ENCODE data around the gene C9orf85.
"Not testable (repeated sequence)": the region's sequence is repeated elsewhere in the genome, so short reads cannot be mapped to it uniquely, and the experiment has no call there.

C9orf85 gene

DNA sequence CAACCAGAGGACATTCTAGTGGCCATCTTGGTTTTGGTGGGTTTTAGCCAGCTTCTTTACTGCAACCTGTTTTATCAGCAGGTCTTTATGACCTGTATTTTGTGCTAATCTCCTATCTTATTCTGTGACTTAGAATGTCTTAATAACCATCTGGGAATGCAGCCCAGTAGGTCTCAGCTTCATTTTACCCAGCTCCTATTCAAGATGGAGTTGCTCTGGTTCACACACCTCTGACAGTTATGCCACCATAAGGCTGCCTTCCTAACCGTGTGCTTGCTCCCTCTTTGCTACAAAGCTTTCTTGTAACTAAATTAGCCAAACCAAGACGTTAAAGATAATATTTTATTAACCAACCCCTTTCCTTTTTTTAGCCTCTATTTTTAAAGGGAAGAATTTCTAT is 43.2 kb downstream of the C9orf85 start:
- not testable (repeated sequence) for DNase-seq

DNA sequence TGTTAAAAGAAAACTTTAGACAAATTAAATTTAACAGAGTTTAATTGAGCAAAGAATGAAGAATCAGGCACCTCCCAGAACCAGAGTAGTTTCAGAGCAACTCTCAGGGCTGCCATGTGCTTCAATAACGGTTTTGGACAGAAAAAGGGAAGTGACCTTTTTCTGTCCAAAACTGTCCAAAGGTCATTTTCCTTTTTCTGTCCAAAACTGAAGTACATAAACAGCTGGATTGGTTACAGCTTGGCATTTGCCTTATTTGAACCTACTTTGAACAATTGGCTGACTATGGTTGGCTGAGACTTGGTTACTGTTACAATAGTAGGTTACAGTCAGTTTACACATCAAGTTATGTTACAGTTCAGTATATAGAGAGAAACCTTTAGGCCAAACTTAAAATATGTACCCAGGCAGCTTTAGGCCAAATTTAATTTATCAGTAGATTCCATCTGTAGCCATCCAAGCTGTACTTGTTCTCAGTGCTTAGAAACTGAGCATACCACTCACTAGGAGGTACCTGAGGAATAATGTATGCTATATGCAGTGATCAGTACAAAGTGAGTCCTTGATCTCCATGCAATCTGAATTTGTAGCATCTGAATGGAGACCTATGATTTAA is 44.0 kb downstream of the C9orf85 start:
- no peak for DNase-seq

DNA sequence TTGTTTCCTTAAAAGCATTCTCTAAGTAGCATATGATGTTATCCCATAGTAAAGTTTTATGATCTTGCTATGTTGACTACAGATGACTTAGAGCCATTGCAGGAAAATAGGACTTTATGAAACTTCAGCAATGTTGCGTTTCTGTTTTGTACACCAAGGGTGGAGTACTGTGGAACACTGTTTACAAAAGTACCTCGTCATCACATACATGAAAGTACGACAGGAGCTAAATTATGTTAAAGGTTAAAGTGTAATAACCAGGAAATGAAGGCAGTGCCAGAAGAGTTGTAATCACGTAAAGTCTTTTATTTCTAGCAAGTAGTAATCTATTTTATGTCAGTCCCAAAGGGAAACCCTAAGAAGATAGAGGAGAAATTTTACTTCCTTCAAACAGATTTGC is 50.9 kb downstream of the C9orf85 start:
- DNase-seq, result no peak

DNA sequence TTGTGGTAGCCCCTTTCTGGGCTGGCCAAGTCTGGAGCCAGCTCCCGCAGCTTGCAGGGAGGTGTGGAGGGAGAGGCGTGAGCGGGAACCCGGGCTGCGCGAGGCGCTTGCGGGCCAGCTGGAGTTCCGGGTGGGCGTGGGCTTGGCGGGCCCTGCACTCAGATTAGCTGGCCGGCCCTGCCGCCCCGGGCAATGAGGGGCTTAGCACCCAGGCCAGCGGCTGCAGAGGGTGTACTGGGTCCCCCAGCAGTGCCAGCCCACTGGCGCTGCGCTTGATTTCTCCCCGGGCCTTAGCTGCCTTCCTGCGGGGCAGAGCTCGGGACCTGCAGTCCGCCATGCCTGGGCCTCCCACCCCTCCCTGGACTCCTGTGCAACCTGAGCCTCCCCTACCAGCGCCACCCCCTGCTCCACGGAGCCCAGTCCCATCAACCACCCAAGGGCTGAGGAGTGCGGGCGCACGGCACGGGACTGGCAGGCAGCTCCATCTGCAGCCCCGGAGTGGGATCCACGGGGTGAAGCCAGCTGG is 52.1 kb downstream of the C9orf85 start:
- not testable (repeated sequence) for DNase-seq

DNA sequence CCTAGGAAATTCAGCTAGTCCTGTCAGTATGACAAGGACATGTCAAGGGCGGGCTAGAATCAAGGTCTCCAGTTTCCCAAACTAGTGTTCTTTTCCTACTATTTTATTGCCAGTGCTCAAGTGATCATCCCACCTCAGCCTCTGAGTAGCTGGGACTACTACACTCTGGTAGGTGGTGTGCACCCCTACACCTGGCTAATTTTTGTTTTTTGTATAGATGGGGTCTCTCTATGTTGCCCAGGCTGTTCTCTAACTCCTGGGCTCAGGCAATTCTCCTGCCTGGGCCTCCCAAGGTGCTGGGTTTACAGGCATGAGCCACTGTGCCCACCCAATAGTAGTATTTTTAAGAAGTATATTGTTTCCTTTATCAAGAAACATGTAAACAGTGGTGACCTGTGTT is 54.0 kb downstream of the C9orf85 start:
- no peak for DNase-seq

DNA sequence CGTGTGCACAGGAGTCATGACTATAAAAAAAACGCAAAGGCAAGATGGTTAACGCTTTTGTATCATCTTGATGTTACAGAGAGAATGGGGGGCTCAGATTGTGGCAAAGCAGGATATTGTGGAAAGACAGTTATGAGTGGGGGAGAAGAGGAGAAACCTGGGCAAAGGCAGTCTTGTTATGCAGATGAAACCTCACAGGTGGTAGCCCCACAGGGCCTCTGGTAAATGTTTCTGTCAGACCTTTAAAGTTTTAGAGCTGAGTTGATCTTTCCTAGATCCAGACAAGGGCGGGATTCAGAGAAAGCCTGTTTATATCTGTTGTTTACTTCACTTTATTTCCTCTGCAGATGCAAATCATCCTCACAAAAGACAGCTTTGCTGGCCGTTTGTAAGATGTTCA is 55.2 kb downstream of the C9orf85 start:
- DNase-seq, result no peak

DNA sequence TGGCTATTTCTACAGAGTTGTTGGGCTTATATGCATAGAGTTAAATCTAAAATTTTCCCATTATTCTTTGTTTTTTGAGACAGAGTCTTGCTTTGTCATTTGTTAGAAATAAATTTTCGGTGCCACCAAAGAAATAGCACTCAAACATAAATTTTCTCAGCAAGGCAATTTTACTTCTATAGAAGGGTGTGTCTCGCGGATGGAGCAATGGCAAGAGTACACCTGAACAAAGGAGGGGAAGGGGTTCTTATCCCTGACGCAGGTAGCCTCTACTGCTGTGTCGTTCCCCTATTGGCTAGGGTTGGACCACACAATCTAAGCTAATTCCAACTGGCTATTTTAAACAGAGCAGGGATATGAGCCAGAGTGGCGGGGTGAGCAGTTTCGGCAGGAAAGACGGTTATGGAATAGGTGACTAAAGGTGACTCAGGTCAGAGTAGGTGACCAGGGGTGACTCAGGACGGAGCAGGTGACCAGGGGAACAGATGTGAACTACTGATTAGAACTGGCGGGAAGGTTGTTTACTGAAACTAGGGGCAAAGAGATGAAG is 57.2 kb downstream of the C9orf85 start:
- DNase-seq, result no peak

DNA sequence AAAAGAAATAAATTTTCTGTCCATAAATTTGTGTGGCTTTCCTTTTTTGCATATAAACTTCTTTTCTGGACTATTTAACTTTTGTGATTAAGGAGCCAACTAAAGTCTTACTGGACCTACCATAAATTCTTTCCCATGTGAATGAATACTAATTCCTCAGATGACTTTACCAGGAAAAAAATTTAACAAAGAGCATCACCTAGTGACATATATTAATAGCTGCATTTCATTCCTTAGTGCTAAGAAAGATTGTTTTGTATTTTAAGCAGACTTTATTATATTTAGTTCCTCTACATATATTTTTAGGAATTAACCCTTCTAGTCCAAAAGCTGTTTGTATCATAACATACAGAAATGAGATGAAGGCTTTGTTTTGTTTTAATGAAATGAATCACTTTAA is 64.4 kb downstream of the C9orf85 start:
- peak; percentile 3 for DNase-seq

DNA sequence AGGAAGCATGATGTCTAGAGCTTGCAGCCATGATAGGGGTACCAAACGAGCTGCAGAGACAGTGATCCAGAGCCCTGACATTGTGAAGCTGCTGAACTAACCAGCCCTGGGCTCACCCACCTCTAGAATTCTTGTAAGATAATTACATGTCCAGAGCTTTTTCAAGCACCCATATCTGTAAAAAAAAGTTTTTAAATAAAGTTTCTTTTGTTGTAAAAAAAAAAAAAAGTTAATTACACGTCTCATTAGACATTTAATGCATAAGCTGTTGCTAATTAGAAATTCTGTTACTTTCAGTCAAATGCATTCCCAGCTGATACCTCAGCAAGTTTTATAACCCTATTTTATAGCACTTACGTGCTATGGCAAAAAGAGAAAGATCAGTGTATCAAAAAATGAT is 65.6 kb downstream of the C9orf85 start:
- no peak for DNase-seq

DNA sequence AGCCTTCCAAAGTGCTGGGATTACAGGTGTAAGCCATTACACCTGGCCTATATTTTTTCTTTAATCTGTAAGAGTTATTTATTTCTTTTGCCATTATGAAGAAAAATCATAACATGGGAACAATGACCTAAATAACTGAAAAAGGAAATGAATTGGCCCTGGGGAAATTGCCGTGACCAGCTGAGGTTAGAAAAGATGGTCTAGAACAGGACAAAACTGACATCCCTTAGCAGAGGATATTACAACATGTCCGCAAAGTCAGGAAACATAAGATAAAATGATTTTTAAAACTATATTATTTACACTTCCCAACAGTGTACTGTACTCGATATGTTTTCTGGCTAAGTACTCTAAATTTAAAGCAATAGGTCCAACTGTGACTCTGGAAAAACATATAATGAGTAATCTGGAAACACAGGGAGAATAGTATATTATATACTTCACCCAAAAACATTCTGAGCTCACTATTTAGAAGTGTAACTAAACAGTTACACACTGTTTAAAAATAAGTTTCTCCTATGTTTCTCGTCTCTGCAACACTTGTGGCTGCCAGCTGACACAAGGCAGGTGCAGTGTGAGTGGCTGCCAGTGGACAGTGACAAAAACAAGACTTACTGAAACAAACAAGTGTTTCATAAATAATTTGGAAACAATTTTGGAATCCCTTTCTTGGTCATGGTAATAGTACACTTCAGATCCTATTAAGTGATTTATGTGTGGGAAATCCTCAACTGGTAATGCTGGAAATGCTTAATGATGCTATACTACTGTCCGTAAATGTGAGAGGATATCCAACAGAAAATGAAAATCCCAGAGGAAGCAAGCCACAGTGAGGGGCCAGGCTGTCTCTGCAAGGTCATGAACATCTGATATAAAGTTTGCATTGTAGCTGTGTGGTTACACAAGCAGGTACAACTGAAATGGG is 69.1 kb downstream of the C9orf85 start:
- no peak for DNase-seq

DNA sequence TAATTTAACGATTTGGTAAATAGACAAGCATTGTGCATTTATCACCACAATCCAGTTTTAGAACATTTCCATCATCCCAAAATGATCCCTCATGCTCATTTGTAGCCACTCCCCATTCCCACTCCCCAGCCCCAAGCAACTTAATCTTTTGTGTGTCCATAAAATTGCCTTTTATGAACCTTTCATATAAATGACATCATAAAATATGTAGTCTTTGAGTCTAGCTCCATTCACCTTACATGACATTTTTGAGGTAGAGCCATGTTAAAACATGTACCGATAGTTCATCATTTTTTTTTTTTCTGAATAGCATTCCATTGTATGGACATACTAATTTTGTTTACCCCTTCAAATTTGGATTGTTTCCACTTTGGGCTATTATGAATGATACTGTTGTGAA is 70.5 kb downstream of the C9orf85 start:
- DNase-seq, result no peak

DNA sequence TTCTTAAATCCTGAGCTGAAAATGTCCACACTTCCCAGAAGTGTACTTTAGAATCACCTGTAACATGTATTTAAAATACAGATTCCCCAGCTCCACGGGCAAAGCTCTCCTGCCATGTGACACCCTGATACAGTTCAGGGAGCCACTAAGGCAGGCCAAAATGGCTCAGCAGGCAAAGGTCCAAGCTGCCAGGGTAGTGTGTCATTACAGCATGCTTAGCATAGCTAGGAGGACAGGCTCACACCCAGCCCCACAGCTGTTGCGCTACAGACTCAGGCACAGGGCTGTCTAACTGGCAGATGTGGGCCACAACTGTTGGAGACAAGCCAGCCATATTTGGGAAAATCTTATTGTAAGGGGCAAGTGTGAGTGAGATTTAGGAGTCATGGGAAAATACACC is 73.0 kb downstream of the C9orf85 start:
- peak; percentile 7 for DNase-seq

DNA sequence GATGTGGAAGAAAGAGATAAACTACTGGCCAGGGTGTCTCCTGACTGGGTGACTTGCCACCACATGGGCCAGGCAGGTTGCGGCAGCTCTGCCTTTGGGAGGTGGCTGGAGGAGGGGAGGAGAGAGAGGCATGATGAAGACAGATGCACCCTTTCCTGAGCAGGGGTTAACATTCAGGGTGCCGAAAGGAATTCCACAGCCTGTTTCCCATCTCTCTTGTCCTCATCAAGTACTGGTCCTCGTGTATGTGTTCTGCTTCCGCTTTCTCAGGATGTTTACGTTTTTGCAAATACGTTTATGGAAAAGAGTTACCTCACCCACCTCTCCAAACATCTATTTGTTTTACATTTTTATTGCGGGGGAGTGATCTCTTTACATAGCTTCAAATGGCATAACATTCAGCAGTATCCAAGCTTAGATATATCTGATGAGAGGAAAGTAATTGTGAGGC is 73.4 kb downstream of the C9orf85 start:
- no peak for DNase-seq

DNA sequence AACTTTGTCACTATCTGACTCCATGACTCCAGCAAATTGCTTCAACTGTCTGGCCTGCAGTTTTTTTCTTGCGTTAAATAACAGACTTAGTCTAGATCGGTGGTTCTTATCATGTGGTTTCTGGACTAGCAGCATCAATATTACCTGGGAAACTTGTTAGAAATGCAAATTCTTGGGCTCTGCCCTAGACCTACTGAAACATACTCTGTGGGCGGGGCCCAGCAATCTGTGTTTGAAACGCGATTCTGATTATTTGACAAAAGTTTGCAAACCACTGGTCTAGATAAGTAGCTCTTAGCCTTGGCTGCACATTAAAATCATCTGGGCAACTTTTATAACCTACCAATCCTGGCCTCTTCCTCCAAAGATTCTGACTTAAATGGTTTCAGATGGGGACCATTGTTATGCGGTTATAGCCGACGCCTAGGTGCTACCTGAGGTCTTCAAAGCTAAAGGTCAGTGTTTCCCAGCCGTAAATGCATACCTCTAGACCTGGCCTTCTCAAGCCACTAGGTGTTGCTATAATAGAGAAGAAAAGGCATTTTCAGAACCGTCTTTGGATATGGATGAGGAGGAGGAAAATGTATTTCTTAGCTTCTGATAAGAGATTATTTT is 74.0 kb downstream of the C9orf85 start:
- DNase-seq, result no peak

DNA sequence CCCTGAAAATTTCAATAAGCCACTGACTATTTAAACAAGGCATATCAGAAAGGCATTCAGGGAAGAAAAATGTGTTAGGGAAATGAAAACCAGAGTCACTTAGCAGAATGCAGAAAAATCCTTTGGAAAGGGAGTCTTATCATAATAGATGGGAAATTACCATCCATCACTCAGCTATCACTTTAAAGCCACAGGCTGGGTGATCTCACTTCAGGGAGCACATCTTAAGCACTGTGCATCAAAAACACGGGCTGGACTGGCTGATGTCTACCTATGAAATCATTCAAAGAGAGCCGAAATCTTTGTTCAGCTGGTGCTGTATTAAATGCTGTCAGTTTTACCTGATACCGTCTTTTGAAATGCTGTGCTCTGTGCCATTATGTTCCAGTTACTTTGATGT is 75.5 kb downstream of the C9orf85 start:
- DNase-seq, result no peak

DNA sequence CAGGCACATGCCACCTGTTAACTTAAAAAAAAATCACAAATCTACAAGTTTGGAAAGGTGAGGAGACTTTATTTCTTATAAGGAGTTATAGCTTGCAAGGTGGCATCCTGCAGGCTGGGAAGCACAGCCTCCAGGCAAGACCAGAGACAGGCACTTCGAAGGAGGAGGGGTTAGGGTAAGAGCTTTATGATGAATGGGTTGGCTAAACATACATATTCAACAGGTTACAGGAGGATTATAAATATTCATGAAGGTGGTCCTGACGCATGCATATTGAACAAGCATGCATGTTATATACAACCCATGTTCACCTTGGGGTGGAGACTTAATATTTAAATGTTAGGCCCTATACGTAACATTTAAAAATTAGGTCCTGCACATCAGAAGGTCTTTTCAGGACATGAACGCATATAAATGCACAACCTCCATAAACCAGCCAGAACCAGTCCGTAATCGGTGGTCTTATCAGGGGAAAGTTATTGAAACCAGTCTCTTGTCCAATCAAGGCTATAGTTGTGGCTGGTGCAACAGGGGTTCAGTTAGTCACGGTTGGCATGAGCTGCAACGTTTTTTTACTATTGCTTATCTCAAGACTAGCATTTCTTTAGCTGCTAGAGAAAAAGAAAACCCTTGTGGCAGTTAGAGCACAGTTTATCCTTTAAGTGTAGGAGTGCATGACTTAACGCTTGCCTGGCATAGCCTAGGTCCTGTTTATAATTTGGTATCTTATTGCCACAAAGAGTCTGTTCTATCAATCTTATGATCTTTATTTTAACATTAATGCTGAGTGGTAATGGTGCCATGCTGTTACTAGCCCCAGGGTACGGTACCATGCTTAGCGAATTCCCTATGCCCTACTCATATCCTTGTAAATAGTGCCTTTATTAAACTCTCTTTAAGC is 76.3 kb downstream of the C9orf85 start:
- no peak for DNase-seq

DNA sequence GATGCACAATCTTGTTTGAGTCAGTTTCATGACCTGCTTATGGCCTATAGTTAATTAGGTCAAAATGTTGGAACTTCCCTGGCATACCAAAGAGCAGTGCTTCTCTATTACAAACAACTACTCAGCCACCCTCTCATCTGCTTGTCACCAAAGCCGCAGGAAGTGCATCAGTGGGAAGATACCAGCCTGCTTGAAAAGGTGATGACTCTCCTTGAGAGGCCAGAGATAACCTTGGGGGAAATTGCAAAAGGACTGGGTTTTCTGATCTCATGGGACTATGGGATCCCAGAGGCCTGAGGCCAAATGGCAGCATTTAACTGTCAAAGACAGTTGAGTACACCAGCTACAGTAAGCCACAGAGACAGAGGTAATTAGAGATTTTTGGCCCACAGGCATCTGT is 79.0 kb downstream of the C9orf85 start:
- no peak for DNase-seq

DNA sequence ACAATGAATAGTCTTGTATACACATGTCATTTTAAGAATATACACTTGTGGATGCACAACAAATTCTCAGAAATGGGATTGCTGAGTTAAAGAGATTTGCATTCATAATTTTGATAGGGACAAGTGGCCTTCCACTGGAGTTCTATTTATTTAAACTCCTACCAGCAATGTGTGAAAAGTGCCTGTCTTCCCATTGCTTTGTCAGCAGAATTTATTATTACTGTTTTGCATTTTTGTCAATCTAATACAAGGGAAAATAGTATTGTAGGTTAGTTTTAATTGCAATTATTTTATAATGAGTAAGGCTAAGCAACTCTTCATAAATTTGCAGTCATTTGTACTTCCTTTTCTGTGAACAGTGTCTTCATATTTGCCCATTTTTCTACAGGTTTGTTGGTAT is 94.0 kb downstream of the C9orf85 start:
- DNase-seq, result no peak

DNA sequence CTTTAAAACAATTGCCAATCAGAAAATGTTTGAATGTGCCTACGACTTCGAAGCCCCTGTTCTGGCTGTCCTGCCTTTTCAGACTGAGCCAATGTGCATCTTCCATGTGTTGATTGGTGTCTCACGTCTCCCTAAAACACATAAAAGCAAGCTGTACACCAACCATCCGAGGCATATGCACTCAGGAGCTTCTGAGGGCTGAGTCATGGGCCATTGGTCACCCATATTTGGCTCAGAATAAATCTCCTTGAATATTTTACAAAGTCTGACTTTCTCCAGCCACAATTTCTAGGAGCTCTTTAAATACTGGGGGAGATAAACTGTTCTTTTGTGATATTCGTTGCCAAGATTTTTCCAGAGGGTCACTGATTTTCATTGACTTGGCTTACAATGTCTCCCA is 95.1 kb downstream of the C9orf85 start:
- DNase-seq, result no peak

DNA sequence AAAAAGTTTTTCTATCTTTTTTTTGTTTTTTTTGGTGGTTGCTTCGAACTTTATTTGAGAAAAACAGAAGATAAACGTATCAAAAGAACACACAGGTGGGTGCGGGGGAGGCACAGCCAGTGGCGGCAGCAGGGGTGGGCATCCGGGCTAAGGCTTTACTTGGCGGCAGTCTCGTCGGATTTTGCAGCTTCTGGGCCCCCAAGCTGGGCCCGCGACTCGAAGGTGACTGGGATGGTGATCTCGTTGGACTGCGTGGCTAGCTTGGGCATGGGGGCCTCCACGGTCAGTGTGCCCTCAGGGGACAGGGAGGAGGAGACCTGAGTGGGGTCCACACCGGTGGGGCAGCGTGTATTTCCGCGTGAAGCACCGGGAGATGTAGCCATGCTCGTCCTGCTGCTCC is 96.3 kb downstream of the C9orf85 start:
- DNase-seq, result not testable (repeated sequence)

DNA sequence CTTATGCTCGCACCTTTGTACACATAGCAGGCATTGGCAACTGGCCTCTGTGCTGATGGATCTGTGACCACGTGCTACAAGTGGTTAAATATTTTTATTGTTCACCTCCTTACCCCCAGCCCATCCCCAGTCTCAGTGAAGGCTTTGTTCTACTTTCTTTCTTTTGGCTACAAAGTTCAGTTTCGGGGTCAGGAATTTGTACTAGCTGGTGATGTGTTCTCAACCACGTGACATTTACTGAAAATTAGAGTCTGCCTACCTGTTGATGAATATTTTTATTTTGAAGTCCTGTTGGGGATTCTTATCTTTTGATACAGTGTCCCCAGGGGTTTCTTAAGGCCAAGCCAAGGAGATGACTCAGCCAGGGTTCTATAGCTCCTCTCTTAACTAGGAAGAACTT is 101.2 kb downstream of the C9orf85 start:
- no peak for DNase-seq

DNA sequence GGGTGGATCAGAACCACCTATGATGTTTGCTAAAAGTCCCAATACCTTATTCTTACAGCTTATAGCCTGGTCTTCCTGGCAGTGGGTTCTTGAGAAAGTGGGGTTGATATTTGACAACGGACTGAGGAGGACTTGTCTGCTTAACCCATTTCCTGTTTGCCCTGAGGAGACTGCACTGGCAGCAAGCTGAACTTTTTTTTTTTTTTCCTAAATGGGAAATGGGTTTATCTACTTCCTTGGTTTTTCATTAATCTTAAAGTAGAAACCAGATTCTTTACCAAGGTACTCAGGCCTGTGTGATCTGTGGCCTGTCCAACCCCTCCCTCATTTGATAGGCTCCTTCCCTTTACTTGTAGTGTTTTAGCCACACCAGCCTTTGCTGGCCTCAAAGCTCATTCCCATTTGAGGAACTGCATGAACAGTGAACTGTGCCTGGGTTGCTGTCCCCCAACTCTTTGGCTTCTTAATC is 101.9 kb downstream of the C9orf85 start:
- no peak for DNase-seq
